SU-DHL-6 (cell line): ENCODE results near the gene NCKAP5.

ENCODE experiments used
- H2AFZ ChIP-seq: fragments of 200-600 bp; sonication (generic); 2 replicates; pipeline ENCODE4 v1.6.1; 2014; ENCODE audit warnings: low read depth, mild to moderate bottlenecking, moderate library complexity, mixed read lengths, antibody characterized with exemption, low read length; ENCODE audit not compliant: severe bottlenecking
- H3F3A ChIP-seq: fragments of 200-600 bp; shearing (Covaris generic); 2 replicates; pipeline ENCODE4 v1.6.0; 2016; ENCODE audit warnings: antibody characterized with exemption, mild to moderate bottlenecking; ENCODE audit not compliant: insufficient read depth
- H3K27ac ChIP-seq: fragments of 200-600 bp; sonication (generic); 2 replicates; pipeline ENCODE4 v1.5.1; 2016; ENCODE audit warnings: low read depth, mild to moderate bottlenecking, low read length, moderate library complexity, mixed read lengths
- H3K27me3 ChIP-seq: fragments of 200-600 bp; sonication (generic), shearing (Covaris generic); 2 replicates; pipeline ENCODE4 v1.6.0; 2014; ENCODE audit warnings: mild to moderate bottlenecking, low read length
- H3K36me3 ChIP-seq: fragments of 200-600 bp; sonication (generic); 2 replicates; pipeline ENCODE4 v1.6.1; 2014; ENCODE audit warnings: mild to moderate bottlenecking, low read length, mixed read lengths
- H3K4me2 ChIP-seq: fragments of 300-600, 200-600 bp; shearing (Covaris generic), sonication (generic); 2 replicates; pipeline ENCODE4 v1.6.0; 2014; ENCODE audit warnings: low read length, low read depth, mild to moderate bottlenecking; ENCODE audit not compliant: poor library complexity, severe bottlenecking
- H3K4me3 ChIP-seq: fragments of 200-600 bp; sonication (generic); 2 replicates; pipeline ENCODE4 v1.5.1; 2014; ENCODE audit warnings: antibody characterized with exemption, low read length, mild to moderate bottlenecking, mixed read lengths; ENCODE audit not compliant: insufficient read depth, poor library complexity, severe bottlenecking
- H3K79me2 ChIP-seq: fragments of 200-600 bp; sonication (generic); 2 replicates; pipeline ENCODE4 v1.6.1; 2014; ENCODE audit warnings: mild to moderate bottlenecking, low read length, moderate library complexity; ENCODE audit not compliant: insufficient read depth
- H3K9ac ChIP-seq: fragments of 200-600 bp; sonication (generic); 2 replicates; pipeline ENCODE4 v1.7.0; 2014; ENCODE audit warnings: mild to moderate bottlenecking, low read length
- H3K9me2 ChIP-seq: fragments of 200-600 bp; sonication (generic); replicated peaks from 2 replicates; pipeline ENCODE4 v1.6.1; 2014; ENCODE audit warnings: low read length; ENCODE audit not compliant: insufficient read depth
- H3K9me3 ChIP-seq: fragments of 200-600 bp; sonication (generic); 2 replicates; pipeline ENCODE4 v1.6.1; 2014; ENCODE audit warnings: low read length, mixed read lengths; ENCODE audit not compliant: insufficient read depth
- H4K20me1 ChIP-seq: fragments of 200-600 bp; sonication (generic); 2 replicates; pipeline ENCODE4 v1.6.1; 2014; ENCODE audit warnings: low read depth, mild to moderate bottlenecking, antibody characterized with exemption, low read length, moderate library complexity, mixed read lengths
- EZH2phosphoT487 ChIP-seq: fragments of 200-600 bp; sonication (generic), shearing (Covaris generic); conservative IDR thresholded peaks from 2 replicates; pipeline ENCODE4 v1.6.1; 2018; ENCODE audit warnings: mild to moderate bottlenecking, antibody characterized with exemption, low read length, moderate library complexity, mixed read lengths
- TF ChIP-seq, protein P1 (sequence below): fragments of 200-600 bp; sonication (generic); IDR thresholded peaks from one replicate; pipeline ENCODE4 v1.5.1; 2017; ENCODE audit warnings: antibody characterized with exemption, mild to moderate bottlenecking, low read length, moderate library complexity; ENCODE audit not compliant: insufficient read depth, poor library complexity, severe bottlenecking

NCKAP5 gene

DNA sequence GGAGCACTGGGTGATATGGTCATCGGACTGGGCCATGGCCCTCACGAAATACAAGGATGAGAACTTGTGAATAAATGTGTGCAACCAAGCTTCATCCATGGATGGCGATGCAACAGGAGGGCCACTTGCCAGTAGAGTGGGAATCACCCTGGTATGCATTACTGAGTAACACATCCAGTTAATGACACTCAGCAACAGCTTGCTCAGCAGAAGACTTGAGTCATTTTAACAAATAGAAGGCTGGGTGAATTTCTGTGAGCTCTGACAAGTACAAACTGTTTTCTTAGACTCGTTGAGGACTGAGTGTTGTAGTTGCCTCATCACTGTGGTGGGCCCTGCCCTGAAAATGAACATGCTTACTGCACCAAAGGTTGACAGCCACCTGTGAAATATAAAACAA, 221.6 kb downstream of the NCKAP5 start:
- no peak overlapping the region for H3K4me3 ChIP-seq

DNA sequence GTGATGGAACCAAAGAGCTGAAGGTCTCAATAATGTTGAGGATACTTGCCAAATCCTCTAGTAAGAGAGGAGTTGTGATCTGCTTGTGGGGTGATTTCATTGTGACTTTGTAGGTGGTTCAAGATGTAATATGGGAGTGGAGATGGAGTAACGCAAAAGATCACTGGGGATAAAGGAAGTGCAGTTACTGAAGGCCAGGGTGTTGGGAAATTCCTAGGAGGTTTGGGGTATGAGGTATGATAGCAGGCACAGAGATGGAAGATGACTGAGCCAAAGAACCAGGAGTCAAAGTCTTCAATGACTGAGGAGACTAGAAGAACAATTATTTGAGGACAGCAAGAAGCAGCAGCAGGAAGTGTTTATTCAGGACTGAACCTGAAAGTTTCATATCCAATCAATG, 222.6 kb downstream of the NCKAP5 start:
- no peak overlapping the region for H3K27ac ChIP-seq
- H4K20me1 ChIP-seq, result no peaks in the 10 kb centered on the region
- no peaks in the 10 kb centered on the region for H3K79me2 ChIP-seq
- no peak overlapping the region for H2AFZ ChIP-seq
- H3K4me2 ChIP-seq, result no peak overlapping the region
- no peaks in the 10 kb centered on the region for H3K27me3 ChIP-seq
- no peaks in the 10 kb centered on the region for H3K36me3 ChIP-seq
- H3K4me3 ChIP-seq, result no peak overlapping the region
- H3K9ac ChIP-seq, result no peak overlapping the region
- no peaks in the 10 kb centered on the region for H3K9me3 ChIP-seq
- H3F3A ChIP-seq, result no peaks in the 10 kb centered on the region
- TF ChIP-seq EZH2phosphoT487, result no peak
- TF ChIP-seq, protein P1, sequence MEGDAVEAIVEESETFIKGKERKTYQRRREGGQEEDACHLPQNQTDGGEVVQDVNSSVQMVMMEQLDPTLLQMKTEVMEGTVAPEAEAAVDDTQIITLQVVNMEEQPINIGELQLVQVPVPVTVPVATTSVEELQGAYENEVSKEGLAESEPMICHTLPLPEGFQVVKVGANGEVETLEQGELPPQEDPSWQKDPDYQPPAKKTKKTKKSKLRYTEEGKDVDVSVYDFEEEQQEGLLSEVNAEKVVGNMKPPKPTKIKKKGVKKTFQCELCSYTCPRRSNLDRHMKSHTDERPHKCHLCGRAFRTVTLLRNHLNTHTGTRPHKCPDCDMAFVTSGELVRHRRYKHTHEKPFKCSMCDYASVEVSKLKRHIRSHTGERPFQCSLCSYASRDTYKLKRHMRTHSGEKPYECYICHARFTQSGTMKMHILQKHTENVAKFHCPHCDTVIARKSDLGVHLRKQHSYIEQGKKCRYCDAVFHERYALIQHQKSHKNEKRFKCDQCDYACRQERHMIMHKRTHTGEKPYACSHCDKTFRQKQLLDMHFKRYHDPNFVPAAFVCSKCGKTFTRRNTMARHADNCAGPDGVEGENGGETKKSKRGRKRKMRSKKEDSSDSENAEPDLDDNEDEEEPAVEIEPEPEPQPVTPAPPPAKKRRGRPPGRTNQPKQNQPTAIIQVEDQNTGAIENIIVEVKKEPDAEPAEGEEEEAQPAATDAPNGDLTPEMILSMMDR, result no peak
- H3K9me2 ChIP-seq, result no peaks in the 10 kb centered on the region

More for the DNA sequence above, 221.6 kb downstream of the NCKAP5 start:
- Histone ChIP-seq H3K79me2 (no peaks in the 10 kb centered on the region), H2AFZ (no peak overlapping the region), H3K27ac (no peak overlapping the region), H3K27me3 (no peaks in the 10 kb centered on the region), H3K9ac (no peak overlapping the region), H3K9me3 (no peaks in the 10 kb centered on the region), H3K36me3 (no peaks in the 10 kb centered on the region), H3F3A (no peaks in the 10 kb centered on the region), H4K20me1 (no peaks in the 10 kb centered on the region), H3K9me2 (no peaks in the 10 kb centered on the region), H3K4me2 (no peak overlapping the region)
- TF ChIP-seq EZH2phosphoT487, result no peak
- TF ChIP-seq, protein P1, result no peak

DNA sequence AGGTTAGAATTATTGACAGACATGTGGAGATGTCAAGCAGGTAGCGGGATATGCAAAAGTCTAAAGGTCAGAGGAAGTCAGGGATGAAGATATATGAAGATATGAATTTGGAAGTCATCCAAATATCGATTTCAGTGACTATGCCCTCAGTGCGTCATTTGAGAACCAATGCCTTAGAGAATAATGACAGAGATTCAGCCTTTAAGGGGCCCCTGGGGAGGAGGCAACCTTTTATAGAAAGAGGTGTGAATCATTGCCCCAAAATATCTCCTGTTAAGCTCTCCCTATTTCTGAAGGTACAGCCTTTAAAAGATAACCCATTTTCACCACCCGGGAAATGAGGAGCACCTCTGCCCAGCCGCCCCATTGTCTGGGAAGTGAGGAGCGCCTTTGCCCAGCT, 223.4 kb downstream of the NCKAP5 start:
- H4K20me1 ChIP-seq, result no peaks in the 10 kb centered on the region
- TF ChIP-seq, protein P1, result no peak
- no peaks in the 10 kb centered on the region for H3K27me3 ChIP-seq

DNA sequence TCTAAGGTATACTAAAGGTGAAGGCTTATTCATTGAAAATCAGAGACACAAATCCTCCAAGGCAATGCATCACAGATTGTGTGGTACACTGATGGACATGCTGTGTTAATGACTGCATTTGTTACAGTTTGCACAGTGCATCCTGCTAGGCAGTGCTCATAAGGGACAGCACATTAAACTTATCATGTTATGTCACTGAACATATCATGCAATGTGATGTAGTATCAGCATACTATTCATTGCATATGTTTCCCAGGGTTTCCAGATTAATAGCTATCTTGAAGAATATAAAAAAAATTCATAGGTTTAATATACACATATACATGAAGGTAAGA, 225.3 kb downstream of the NCKAP5 start:
- no peaks in the 10 kb centered on the region for H3F3A ChIP-seq
- H3K9me2 ChIP-seq, result no peaks in the 10 kb centered on the region
- H2AFZ ChIP-seq, result no peak overlapping the region
- no peak overlapping the region for H3K27ac ChIP-seq
- H3K27me3 ChIP-seq, result no peaks in the 10 kb centered on the region
- no peak overlapping the region for H3K4me2 ChIP-seq
- TF ChIP-seq, protein P1, result no peak
- no peaks in the 10 kb centered on the region for H3K9me3 ChIP-seq
- no peak overlapping the region for H3K9ac ChIP-seq
- H4K20me1 ChIP-seq, result no peaks in the 10 kb centered on the region
- H3K79me2 ChIP-seq, result no peaks in the 10 kb centered on the region
- H3K4me3 ChIP-seq, result no peak overlapping the region
- H3K36me3 ChIP-seq, result no peaks in the 10 kb centered on the region

More for the DNA sequence above, 223.4 kb downstream of the NCKAP5 start:
- H2AFZ ChIP-seq, result no peak overlapping the region
- H3K36me3 ChIP-seq, result no peaks in the 10 kb centered on the region
- H3K4me2 ChIP-seq, result no peak overlapping the region
- no peak overlapping the region for H3K27ac ChIP-seq
- H3K4me3 ChIP-seq, result no peak overlapping the region
- no peaks in the 10 kb centered on the region for H3K9me2 ChIP-seq
- H3K9me3 ChIP-seq, result no peaks in the 10 kb centered on the region
- H3K9ac ChIP-seq, result no peak overlapping the region
- H3K79me2 ChIP-seq, result no peaks in the 10 kb centered on the region
- H3F3A ChIP-seq, result no peaks in the 10 kb centered on the region
